Suprapubic skin (tissue), 4 donors: ENCODE measurements around the gene ABCF2. TPM values are rescaled to one million over a fixed set of nuclear protein-coding genes. Genes with fewer than 3 reads are reported as not detected.

Experiments
- DNase-seq, 2 donors: peaks; one replicate each; pipeline ENCODE4 v3.0.0-alpha.2; 2019; ENCODE audit warnings: low spot score in 2 of 2
- H3K27ac ChIP-seq: fragments of 200-600 bp; sonication (generic); one replicate; pipeline ENCODE4 v1.5.1; 2019
- H3K27me3 ChIP-seq: fragments of 200-600 bp; sonication (generic); one replicate; pipeline ENCODE4 v1.5.1; 2019
- H3K36me3 ChIP-seq: fragments of 200-600 bp; sonication (generic); one replicate; pipeline ENCODE4 v1.5.1; 2019
- H3K4me1 ChIP-seq: fragments of 200-600 bp; sonication (generic); one replicate; pipeline ENCODE4 v1.5.1; 2019
- H3K4me3 ChIP-seq: fragments of 200-600 bp; sonication (generic); one replicate; pipeline ENCODE4 v1.5.1; 2019; ENCODE audit warnings: mild to moderate bottlenecking
- H3K9me3 ChIP-seq: fragments of 200-600 bp; sonication (generic); one replicate; pipeline ENCODE4 v1.5.1; 2019
- EP300 ChIP-seq: sonication (generic); formaldehyde crosslinking; IDR thresholded peaks from one replicate; pipeline ENCODE4 v1.6.1; 2017; ENCODE audit warnings: antibody characterized with exemption
- POLR2A ChIP-seq, 2 donors: fragments of 450-650 bp; IDR thresholded peaks; one replicate each; pipeline ENCODE4 v1.6.1; 2017; ENCODE audit warnings: antibody characterized with exemption in 2 of 2, mild to moderate bottlenecking in 2 of 2, moderate library complexity in 2 of 2
- POLR2AphosphoS5 ChIP-seq, 3 donors: sonication (generic); formaldehyde crosslinking; IDR thresholded peaks; one replicate each; pipeline ENCODE4 v1.6.1; 2017; ENCODE audit warnings: antibody characterized with exemption in 3 of 3
- WGBS: methylation state at CpG from one replicate; pipeline ENCODE4 v1.1.5; 2018; 5-methylcytosine and 5-hydroxymethylcytosine counted together
- total RNA-seq, 4 donors: library from RNA; depleted of rRNA; stranded (reverse); fragments of >200 nt; gene quantifications; one replicate each; pipeline ENCODE4 v1.1.0, GENCODE V29; 2016
- TF ChIP-seq, protein P1 (sequence below), 2 donors: fragments of 200-600 bp in 1 of 2; fragments of 450-650 bp in 1 of 2; sonication (generic) in 1 of 2; IDR thresholded peaks; one replicate each; pipeline ENCODE4 v1.5.1; 2016 to 2019; ENCODE audit warnings: antibody characterized with exemption in 2 of 2, mild to moderate bottlenecking in 1 of 2, moderate library complexity in 1 of 2

The ABCF2 gene
- total RNA-seq, 4 donors from 2014 or later: 25.3 to 96.5 (median 40.1) TPM

- no peaks in the 10 kb centered on the region for H3K9me3 ChIP-seq
- WGBS: 54% methylated on average over 8 of the region's 22 CpGs
- TF ChIP-seq, protein P1, sequence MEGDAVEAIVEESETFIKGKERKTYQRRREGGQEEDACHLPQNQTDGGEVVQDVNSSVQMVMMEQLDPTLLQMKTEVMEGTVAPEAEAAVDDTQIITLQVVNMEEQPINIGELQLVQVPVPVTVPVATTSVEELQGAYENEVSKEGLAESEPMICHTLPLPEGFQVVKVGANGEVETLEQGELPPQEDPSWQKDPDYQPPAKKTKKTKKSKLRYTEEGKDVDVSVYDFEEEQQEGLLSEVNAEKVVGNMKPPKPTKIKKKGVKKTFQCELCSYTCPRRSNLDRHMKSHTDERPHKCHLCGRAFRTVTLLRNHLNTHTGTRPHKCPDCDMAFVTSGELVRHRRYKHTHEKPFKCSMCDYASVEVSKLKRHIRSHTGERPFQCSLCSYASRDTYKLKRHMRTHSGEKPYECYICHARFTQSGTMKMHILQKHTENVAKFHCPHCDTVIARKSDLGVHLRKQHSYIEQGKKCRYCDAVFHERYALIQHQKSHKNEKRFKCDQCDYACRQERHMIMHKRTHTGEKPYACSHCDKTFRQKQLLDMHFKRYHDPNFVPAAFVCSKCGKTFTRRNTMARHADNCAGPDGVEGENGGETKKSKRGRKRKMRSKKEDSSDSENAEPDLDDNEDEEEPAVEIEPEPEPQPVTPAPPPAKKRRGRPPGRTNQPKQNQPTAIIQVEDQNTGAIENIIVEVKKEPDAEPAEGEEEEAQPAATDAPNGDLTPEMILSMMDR (IDR thresholded peaks at IDR 0.05): no peak
- TF ChIP-seq POLR2AphosphoS5 (IDR thresholded peaks at IDR 0.05) (no peak), POLR2A (IDR thresholded peaks at IDR 0.05) (no peak), EP300 (no peak)
- no peak for DNase-seq
- H3K27me3 ChIP-seq: peaks cover 10% of the 10 kb centered on the region
- H3K4me3 ChIP-seq: no peak overlapping the region
- H3K27ac ChIP-seq: no peak overlapping the region
- no peaks in the 10 kb centered on the region for H3K4me1 ChIP-seq
- no peaks in the 10 kb centered on the region for H3K36me3 ChIP-seq
Observed at GRCh38 chr7:151187409-151188251, 39.4 kb downstream of the ABCF2 start.

GRCh38 chr7:151186640-151187408, 40.2 kb downstream of the ABCF2 start, which contains the start of gene ASB10:
TSS of gene ASB10 (minus strand) at chr7:151187250. CDS start at chr7:151187130, 120 bp downstream.
- H3K4me3 ChIP-seq: no peak within 1 kb of the TSS
- no peaks in the 10 kb centered on the region for H3K9me3 ChIP-seq
- H3K27ac ChIP-seq: no peak within 1 kb of the TSS
- TF ChIP-seq POLR2A (IDR thresholded peaks at IDR 0.05): no peak
- no peak for TF ChIP-seq EP300
- TF ChIP-seq, protein P1 (IDR thresholded peaks at IDR 0.05): no peak
- TF ChIP-seq POLR2AphosphoS5 (IDR thresholded peaks at IDR 0.05): no peak
- DNase-seq: peak in 1 of 2 donors; percentile 49
- WGBS: 73% methylated on average over 22 of the region's 22 CpGs
- H3K36me3 ChIP-seq: no peaks in the 10 kb centered on the region
- no peaks in the 10 kb centered on the region for H3K4me1 ChIP-seq
- H3K27me3 ChIP-seq: peaks cover 10% of the 10 kb centered on the region

GRCh38 chr7:151185762-151186639, 41.0 kb downstream of the ABCF2 start:
- no peak overlapping the region for H3K4me3 ChIP-seq
- WGBS: 88% methylated on average over 4 of the region's 16 CpGs
- H3K27ac ChIP-seq: no peak overlapping the region
- peaks cover 14% of the 10 kb centered on the region for H3K27me3 ChIP-seq
- H3K36me3 ChIP-seq: no peaks in the 10 kb centered on the region
- no peaks in the 10 kb centered on the region for H3K4me1 ChIP-seq
- no peak for TF ChIP-seq POLR2A (IDR thresholded peaks at IDR 0.05)
- TF ChIP-seq POLR2AphosphoS5 (IDR thresholded peaks at IDR 0.05): no peak
- TF ChIP-seq, protein P1 (IDR thresholded peaks at IDR 0.05): no peak
- no peak for TF ChIP-seq EP300
- DNase-seq: peak in 1 of 2 donors; percentile 51
- H3K9me3 ChIP-seq: no peaks in the 10 kb centered on the region

GRCh38 chr7:151181011-151181431, 46.0 kb downstream of the ABCF2 start:
- no peaks in the 10 kb centered on the region for H3K36me3 ChIP-seq
- peaks cover 17% of the 10 kb centered on the region for H3K27me3 ChIP-seq
- H3K4me1 ChIP-seq: no peaks in the 10 kb centered on the region
- WGBS: 100% methylated on average over 3 of the region's 22 CpGs
- no peaks in the 10 kb centered on the region for H3K9me3 ChIP-seq
- no peak overlapping the region for H3K27ac ChIP-seq
- DNase-seq: peak; percentile 50 to 54
- TF ChIP-seq POLR2A (IDR thresholded peaks at IDR 0.05) (no peak), EP300 (no peak), POLR2AphosphoS5 (IDR thresholded peaks at IDR 0.05) (no peak)
- TF ChIP-seq, protein P1 (IDR thresholded peaks at IDR 0.05): no peak
- H3K4me3 ChIP-seq: no peak overlapping the region
